ENCODE data around the gene UBL7.

UBL7 gene

DNA sequence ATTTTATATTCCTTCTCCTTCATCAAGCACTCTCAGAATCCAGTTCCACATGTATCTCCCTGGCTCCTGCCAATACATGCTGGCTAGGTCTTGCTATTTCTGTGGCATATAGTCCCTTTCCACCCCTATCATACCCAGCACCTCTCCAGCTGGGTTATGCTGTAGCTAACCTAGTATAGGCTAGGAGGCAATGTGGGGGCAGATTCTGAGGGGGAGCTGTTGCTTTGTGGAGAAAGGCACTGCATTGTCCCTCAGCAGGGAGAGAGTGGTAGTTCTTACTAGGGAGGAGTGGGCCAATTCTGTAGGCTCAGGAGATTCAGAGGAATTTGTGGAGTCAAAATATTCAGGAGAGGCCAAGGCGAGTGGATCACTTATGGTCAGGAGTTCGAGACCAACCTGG is 39.4 kb upstream of the UBL7 start:
- no peak overlapping the region for H3K4me3 ChIP-seq (replicated peaks; ENCODE audit: low read depth, low read length)
- DNase-seq (ENCODE audit: extremely low read depth, low read depth), result no peak
- TF ChIP-seq, protein P1, sequence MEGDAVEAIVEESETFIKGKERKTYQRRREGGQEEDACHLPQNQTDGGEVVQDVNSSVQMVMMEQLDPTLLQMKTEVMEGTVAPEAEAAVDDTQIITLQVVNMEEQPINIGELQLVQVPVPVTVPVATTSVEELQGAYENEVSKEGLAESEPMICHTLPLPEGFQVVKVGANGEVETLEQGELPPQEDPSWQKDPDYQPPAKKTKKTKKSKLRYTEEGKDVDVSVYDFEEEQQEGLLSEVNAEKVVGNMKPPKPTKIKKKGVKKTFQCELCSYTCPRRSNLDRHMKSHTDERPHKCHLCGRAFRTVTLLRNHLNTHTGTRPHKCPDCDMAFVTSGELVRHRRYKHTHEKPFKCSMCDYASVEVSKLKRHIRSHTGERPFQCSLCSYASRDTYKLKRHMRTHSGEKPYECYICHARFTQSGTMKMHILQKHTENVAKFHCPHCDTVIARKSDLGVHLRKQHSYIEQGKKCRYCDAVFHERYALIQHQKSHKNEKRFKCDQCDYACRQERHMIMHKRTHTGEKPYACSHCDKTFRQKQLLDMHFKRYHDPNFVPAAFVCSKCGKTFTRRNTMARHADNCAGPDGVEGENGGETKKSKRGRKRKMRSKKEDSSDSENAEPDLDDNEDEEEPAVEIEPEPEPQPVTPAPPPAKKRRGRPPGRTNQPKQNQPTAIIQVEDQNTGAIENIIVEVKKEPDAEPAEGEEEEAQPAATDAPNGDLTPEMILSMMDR (IDR thresholded peaks at IDR 0.05; ENCODE audit: low read depth, low read length, missing control alignments), result no peak

DNA sequence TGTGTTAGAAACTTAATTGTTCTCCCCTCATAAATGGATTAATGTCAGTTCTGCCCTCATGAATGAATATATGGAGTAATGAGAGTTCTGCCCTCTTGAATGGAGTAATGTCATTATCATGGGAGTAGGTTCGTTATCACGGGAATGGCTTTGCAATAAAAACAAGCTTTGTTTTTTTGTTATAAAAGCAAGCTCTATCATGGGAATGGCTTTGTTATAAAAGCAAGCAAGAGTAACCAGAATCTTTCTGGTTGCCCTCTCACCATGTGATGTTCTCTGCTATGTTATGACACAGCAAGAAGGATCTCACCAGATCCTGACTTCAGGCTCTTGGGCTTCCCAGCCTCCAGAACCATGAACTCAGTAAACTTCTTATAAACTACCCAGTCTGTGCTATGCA is 38.4 kb upstream of the UBL7 start:
- no peak for DNase-seq (ENCODE audit: extremely low read depth, low read depth)
- no peak overlapping the region for H3K4me3 ChIP-seq (replicated peaks; ENCODE audit: low read depth, low read length)
- TF ChIP-seq, protein P1 (IDR thresholded peaks at IDR 0.05; ENCODE audit: low read depth, low read length, missing control alignments), result no peak

DNA sequence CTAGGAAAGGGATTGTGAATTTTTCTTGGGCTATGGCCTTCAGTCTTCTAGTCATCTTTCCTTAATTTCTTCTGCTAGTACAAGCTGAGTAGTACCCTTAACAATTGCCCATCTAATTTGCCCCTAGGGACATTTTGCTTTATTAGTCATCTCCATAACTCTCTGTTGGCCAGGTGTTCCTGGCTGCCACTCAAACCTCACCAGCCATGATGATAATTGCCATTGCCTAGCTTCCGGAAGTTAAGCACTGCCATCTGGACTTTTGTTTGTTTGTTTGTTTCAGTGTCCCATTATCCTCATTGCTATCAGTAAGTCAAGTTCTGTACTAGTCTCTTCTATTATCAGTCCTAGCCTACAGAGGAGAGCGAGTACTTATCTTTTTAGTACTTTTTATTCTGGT is 36.6 kb upstream of the UBL7 start:
- DNase-seq (ENCODE audit: extremely low read depth, low read depth), result no peak
- TF ChIP-seq, protein P1 (IDR thresholded peaks at IDR 0.05; ENCODE audit: low read depth, low read length, missing control alignments), result no peak
- no peak overlapping the region for H3K4me3 ChIP-seq (replicated peaks; ENCODE audit: low read depth, low read length)

DNA sequence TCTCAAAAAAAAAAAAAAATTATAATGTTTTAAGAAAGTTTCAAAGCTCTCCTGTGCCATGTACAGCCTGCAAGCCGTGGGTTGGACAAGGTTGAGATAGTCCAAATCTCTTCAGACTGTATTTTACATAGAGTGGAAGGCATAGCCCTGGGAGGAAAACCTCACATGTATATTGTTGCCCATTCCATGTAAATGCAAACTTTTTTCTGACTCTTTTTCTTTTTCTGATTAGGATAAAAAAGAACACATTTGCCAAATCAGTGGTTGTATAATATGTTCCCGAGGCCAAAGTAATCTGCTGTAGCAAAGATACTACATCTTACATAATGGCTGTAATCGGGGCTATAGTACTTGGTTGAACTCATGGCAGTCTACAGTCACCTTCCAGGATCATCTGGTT is 35.7 kb upstream of the UBL7 start:
- no peak for DNase-seq (ENCODE audit: extremely low read depth, low read depth)
- TF ChIP-seq, protein P1 (IDR thresholded peaks at IDR 0.05; ENCODE audit: low read depth, low read length, missing control alignments), result no peak
- H3K4me3 ChIP-seq (replicated peaks; ENCODE audit: low read depth, low read length), result no peak overlapping the region

GRCh38 chr15:74490339-74490689 is 29.4 kb upstream of the UBL7 start:
- TF ChIP-seq, protein P1 (IDR thresholded peaks at IDR 0.05; ENCODE audit: low read depth, low read length, missing control alignments), result no peak
- DNase-seq (ENCODE audit: extremely low read depth, low read depth), result no peak
- H3K4me3 ChIP-seq (replicated peaks; ENCODE audit: low read depth, low read length), result no peak overlapping the region

- H3K4me3 ChIP-seq (replicated peaks; ENCODE audit: low read depth, low read length), result no peak overlapping the region
- DNase-seq (ENCODE audit: extremely low read depth, low read depth), result peak; percentile 19
- TF ChIP-seq, protein P1 (IDR thresholded peaks at IDR 0.05; ENCODE audit: low read depth, low read length, missing control alignments), result peak; percentile 57
Measured at GRCh38 chr15:74489518-74490338, 28.8 kb upstream of the UBL7 start.

DNA sequence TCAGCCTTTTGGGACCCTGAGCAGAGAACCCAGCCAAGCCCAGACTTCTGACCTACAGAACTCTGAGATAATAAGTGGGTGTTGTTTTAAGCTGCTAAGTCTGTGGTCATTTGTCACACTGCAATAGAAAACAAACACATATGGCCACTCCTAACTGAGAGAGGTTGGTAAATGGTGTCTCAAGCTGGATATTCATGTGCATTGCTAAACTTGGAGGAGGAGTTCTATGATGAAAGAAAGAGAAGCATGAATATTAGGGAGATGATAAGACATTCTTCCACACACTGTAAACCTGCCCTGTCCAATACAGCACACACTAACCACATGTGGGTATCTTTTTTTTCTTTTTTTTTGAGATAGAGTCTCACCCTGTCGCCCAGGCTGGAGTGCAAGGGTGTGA is 27.8 kb upstream of the UBL7 start:
- TF ChIP-seq, protein P1 (IDR thresholded peaks at IDR 0.05; ENCODE audit: low read depth, low read length, missing control alignments), result no peak
- no peak for DNase-seq (ENCODE audit: extremely low read depth, low read depth)
- H3K4me3 ChIP-seq (replicated peaks; ENCODE audit: low read depth, low read length), result no peak overlapping the region

All from HFF-Myc (cell line).